Right lobe of liver (tissue), 4 donors: ENCODE data around the gene MC2R.

Source experiments
- POLR2A ChIP-seq: fragments of 450-650 bp; IDR thresholded peaks from one replicate; pipeline ENCODE4 v1.6.1; 2017; ENCODE audit warnings: antibody characterized with exemption, mild to moderate bottlenecking
- TF ChIP-seq, protein P1 (sequence below), 4 donors: fragments of 200-600 bp in 3 of 4; fragments of 450-650 bp in 1 of 4; IDR thresholded peaks; one replicate each; pipeline versions ENCODE4 v1.5.1 to v1.8.0; 2016 to 2022; ENCODE audit warnings: antibody characterized with exemption in 4 of 4, mild to moderate bottlenecking in 2 of 4
- donor health status: DM: no; HTN: no; CAD: no.
- donor health status: DM: no; HTN: no; CAD: no.
- donor health status: DM: no; HTN: yes; CAD: no.

- no peak for TF ChIP-seq POLR2A
- TF ChIP-seq, protein P1, sequence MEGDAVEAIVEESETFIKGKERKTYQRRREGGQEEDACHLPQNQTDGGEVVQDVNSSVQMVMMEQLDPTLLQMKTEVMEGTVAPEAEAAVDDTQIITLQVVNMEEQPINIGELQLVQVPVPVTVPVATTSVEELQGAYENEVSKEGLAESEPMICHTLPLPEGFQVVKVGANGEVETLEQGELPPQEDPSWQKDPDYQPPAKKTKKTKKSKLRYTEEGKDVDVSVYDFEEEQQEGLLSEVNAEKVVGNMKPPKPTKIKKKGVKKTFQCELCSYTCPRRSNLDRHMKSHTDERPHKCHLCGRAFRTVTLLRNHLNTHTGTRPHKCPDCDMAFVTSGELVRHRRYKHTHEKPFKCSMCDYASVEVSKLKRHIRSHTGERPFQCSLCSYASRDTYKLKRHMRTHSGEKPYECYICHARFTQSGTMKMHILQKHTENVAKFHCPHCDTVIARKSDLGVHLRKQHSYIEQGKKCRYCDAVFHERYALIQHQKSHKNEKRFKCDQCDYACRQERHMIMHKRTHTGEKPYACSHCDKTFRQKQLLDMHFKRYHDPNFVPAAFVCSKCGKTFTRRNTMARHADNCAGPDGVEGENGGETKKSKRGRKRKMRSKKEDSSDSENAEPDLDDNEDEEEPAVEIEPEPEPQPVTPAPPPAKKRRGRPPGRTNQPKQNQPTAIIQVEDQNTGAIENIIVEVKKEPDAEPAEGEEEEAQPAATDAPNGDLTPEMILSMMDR (IDR thresholded peaks at IDR 0.05) = no peak
Observed at GRCh38 chr18:13934058-13934457, 18.7 kb upstream of the MC2R start.
